Psoas muscle (tissue), 8 donors: Measurements from ENCODE around the gene TMEM37. TPM values are rescaled to one million over a fixed set of nuclear protein-coding genes. Genes with fewer than 3 reads are reported as not detected.

Experiments
- ATAC-seq, 4 donors: fragments of 200-7000 bp; cut with Tn5 transposase; one replicate each; pipeline ENCODE4 v1.9.1; 2020; ENCODE audit warnings: moderate library complexity in 3 of 4, mild to moderate bottlenecking in 2 of 4
- DNase-seq, 2 donors: peaks; one replicate each; pipeline ENCODE4 v3.0.0-alpha.2; 2020
- H3K27ac ChIP-seq: fragments of 200-600 bp; one replicate; pipeline ENCODE4 v1.8.0; 2022
- H3K27me3 ChIP-seq, 3 donors: fragments of 200-600 bp in 1 of 3; one replicate each; pipeline versions ENCODE4 v1.6.1 to v1.8.0; 2013 to 2022; ENCODE audit warnings: low read length in 2 of 3, mild to moderate bottlenecking in 2 of 3, moderate library complexity in 1 of 3; ENCODE audit not compliant: insufficient read depth in 3 of 3
- H3K36me3 ChIP-seq, 2 donors: fragments of 200-600 bp in 1 of 2; one replicate each; pipeline versions ENCODE4 v1.6.1 to v1.8.0; 2013 to 2022; ENCODE audit warnings: low read depth in 1 of 2, mild to moderate bottlenecking in 1 of 2, moderate library complexity in 1 of 2; ENCODE audit not compliant: insufficient read depth in 1 of 2
- H3K4me1 ChIP-seq: fragments of 200-600 bp; one replicate; pipeline ENCODE4 v1.8.0; 2022
- H3K4me3 ChIP-seq: fragments of 200-600 bp; one replicate; pipeline ENCODE4 v1.8.0; 2022; ENCODE audit warnings: mild to moderate bottlenecking
- H3K9me3 ChIP-seq: fragments of 200-600 bp; one replicate; pipeline ENCODE4 v1.8.0; 2022
- CTCF ChIP-seq: fragments of 200-600 bp; IDR thresholded peaks from one replicate; pipeline ENCODE4 v1.8.0; 2022; ENCODE audit warnings: antibody characterized with exemption
- WGBS, 3 donors: extraction: QIAGEN DNeasy Blood & Tissue Kit; methylation state at CpG; one replicate each; pipeline versions ENCODE4 v1.1.6 to v1.1.7; 2013; 5-methylcytosine and 5-hydroxymethylcytosine counted together
- intact Hi-C, 2 donors: fragments of 100-400 bp; cut with DNase I; formaldehyde crosslinking; loops; one replicate each; pipeline versions ENCODE4 v1.11.0 to v1.14.2; 2022
- polyA plus RNA-seq, 3 donors: library from polyadenylated mRNA; stranded (reverse); fragments of 200-250 nt; gene quantifications; one replicate each; pipeline ENCODE4 v1.2.3, GENCODE V29; 2013
- total RNA-seq, 4 donors: library from RNA; stranded (reverse); fragmentation: NEBNext Ultra II Directional in 2 of 4; extraction: Animal tissue kit (Norgen Biotek cat#: 25700) in 2 of 4; gene quantifications; one replicate each; pipeline versions ENCODE4 v1.2.1 to v1.2.4, GENCODE V29; 2021 to 2023
- donor health status: healthy with polysubstance abuse.
- donor health status: DM: no; HTN: no; CAD: no; lungs with moderate emphysema.
- donor health status: Bipolar disorder and iron deficiency.
- donor health status: healthy.
- donor health status: DM: yes; HTN: yes; CAD: no.
- donor health status: DM: no; HTN: no; CAD: no.
- donor health status: DM: no; HTN: no; CAD: no.
- donor health status: DM: yes; HTN: yes; CAD: no.

The TMEM37 gene
- total and polyA plus RNA-seq, 7 donors = 0.60 to 3.9 (median 0.96) TPM

- Histone ChIP-seq H3K36me3 (no peaks in the 10 kb centered on the region), H3K4me3 (no peak overlapping the region), H3K27ac (no peak overlapping the region), H3K27me3 (no peaks in the 10 kb centered on the region), H3K4me1 (no peaks in the 10 kb centered on the region), H3K9me3 (no peaks in the 10 kb centered on the region)
- ATAC-seq = no peak
- DNase-seq = no peak
- TF ChIP-seq CTCF = no peak
- WGBS, 3 donors = 94 to 97% (median 94%) methylated on average over 6 of the region's 6 CpGs
- intact Hi-C loops = no loop called here
Observed at GRCh38 chr2:119438726-119439284, 7.2 kb downstream of the TMEM37 start.

GRCh38 chr2:119439574-119440500, 8.2 kb downstream of the TMEM37 start:
- DNase-seq (no peak), ATAC-seq (no peak)
- no peaks in the 10 kb centered on the region for H3K4me1 ChIP-seq
- no peak overlapping the region for H3K27ac ChIP-seq
- no peak overlapping the region for H3K4me3 ChIP-seq
- 78 to 91% (median 87%) methylated on average over 15 of the region's 15 CpGs for WGBS, 3 donors
- H3K9me3 ChIP-seq = no peaks in the 10 kb centered on the region
- no peaks in the 10 kb centered on the region for H3K36me3 ChIP-seq
- TF ChIP-seq CTCF = no peak
- intact Hi-C loops = no loop called here
- no peaks in the 10 kb centered on the region for H3K27me3 ChIP-seq

GRCh38 chr2:119440501-119440870, 8.8 kb downstream of the TMEM37 start:
- H3K27me3 ChIP-seq = no peaks in the 10 kb centered on the region
- no peak for DNase-seq
- no peaks in the 10 kb centered on the region for H3K4me1 ChIP-seq
- no peak overlapping the region for H3K4me3 ChIP-seq
- TF ChIP-seq CTCF = no peak
- intact Hi-C loops = no loop called here
- H3K9me3 ChIP-seq = no peaks in the 10 kb centered on the region
- no peaks in the 10 kb centered on the region for H3K36me3 ChIP-seq
- no peak overlapping the region for H3K27ac ChIP-seq
- WGBS, 3 donors = 61 to 76% (median 70%) methylated on average over 1 of the region's 1 CpG
- ATAC-seq = no peak

GRCh38 chr2:119440873-119441272, 9.2 kb downstream of the TMEM37 start:
- intact Hi-C loops = no loop called here
- H3K4me3 ChIP-seq = no peak overlapping the region
- H3K4me1 ChIP-seq = no peaks in the 10 kb centered on the region
- H3K27me3 ChIP-seq = no peaks in the 10 kb centered on the region
- DNase-seq = no peak
- no peaks in the 10 kb centered on the region for H3K36me3 ChIP-seq
- ATAC-seq = no peak
- H3K9me3 ChIP-seq = no peaks in the 10 kb centered on the region
- WGBS, 3 donors = 84 to 89% (median 88%) methylated on average over 4 of the region's 4 CpGs
- no peak overlapping the region for H3K27ac ChIP-seq
- TF ChIP-seq CTCF = no peak
